GM12865 (cell line): ENCODE measurements around the gene ELP4.

Experiments used
- DNase-seq: peaks from one replicate; pipeline ENCODE4 v3.0.0; 2010; ENCODE audit warnings: low read depth
- H3K4me3 ChIP-seq: 2 replicates; pipeline ENCODE4 v1.5.1; 2011; ENCODE audit warnings: mild to moderate bottlenecking, low read depth, low read length, control low read depth
- CTCF ChIP-seq: IDR thresholded peaks from 2 replicates; pipeline ENCODE4 v1.5.1; 2011; ENCODE audit warnings: low read length, control low read depth, low read depth, inconsistent platforms; ENCODE audit not compliant: insufficient read depth; ENCODE audit errors: missing control alignments

The ELP4 gene

GRCh38 chr11:31509051-31509428 lies 527 bp upstream of the ELP4 start:
- peak; percentile 14 for DNase-seq
- no peak for TF ChIP-seq CTCF
- H3K4me3 ChIP-seq = peak overlapping the region; percentile 84

- no peak overlapping the region for H3K4me3 ChIP-seq
- no peak for TF ChIP-seq CTCF
- DNase-seq = no peak
Measured at GRCh38 chr11:31512117-31512516, 2.5 kb downstream of the ELP4 start.

- no peak for DNase-seq
- TF ChIP-seq CTCF = no peak
Measured at GRCh38 chr11:31521497-31522150, 12.1 kb downstream of the ELP4 start.

GRCh38 chr11:31529189-31529588 lies 19.6 kb downstream of the ELP4 start:
- DNase-seq = no peak
- no peak for TF ChIP-seq CTCF
- no peak overlapping the region for H3K4me3 ChIP-seq

More at GRCh38 chr11:31521497-31522150, 12.1 kb downstream of the ELP4 start:
- no peak overlapping the region for H3K4me3 ChIP-seq

GRCh38 chr11:31529701-31530100 lies 20.1 kb downstream of the ELP4 start:
- no peak for DNase-seq
- H3K4me3 ChIP-seq = no peak overlapping the region
- no peak for TF ChIP-seq CTCF

GRCh38 chr11:31531293-31531692 lies 21.7 kb downstream of the ELP4 start:
- DNase-seq = no peak
- no peak for TF ChIP-seq CTCF
- H3K4me3 ChIP-seq = no peak overlapping the region

GRCh38 chr11:31535479-31535878 lies 25.9 kb downstream of the ELP4 start:
- DNase-seq = no peak
- TF ChIP-seq CTCF = no peak
- no peak overlapping the region for H3K4me3 ChIP-seq
